Glomerular visceral epithelial cell (primary cell): ENCODE results near the gene CST4.
"Not testable (repeated sequence)": the region's sequence is repeated elsewhere in the genome, so short reads cannot be mapped to it uniquely, and the experiment has no call there.

Experiments used
- DNase-seq: peaks from one replicate; pipeline ENCODE4 v3.0.0-alpha.2; 2016; ENCODE audit errors: extremely low spot score

Gene CST4

GRCh38 chr20:23659989-23660837, 28.6 kb downstream of the CST4 start:
- peak; percentile 59 for DNase-seq

GRCh38 chr20:23659610-23659988, 29.2 kb downstream of the CST4 start:
- DNase-seq = not testable (repeated sequence)

GRCh38 chr20:23658989-23659609, 29.7 kb downstream of the CST4 start:
- peak; percentile 88 for DNase-seq

- no peak for DNase-seq
Observed at GRCh38 chr20:23658336-23658735, 30.5 kb downstream of the CST4 start.

- DNase-seq = no peak
Observed at GRCh38 chr20:23657202-23657601, 31.6 kb downstream of the CST4 start.

- no peak for DNase-seq
Observed at GRCh38 chr20:23656372-23656771, 32.5 kb downstream of the CST4 start.

- DNase-seq = no peak
Observed at GRCh38 chr20:23655491-23656211, 33.2 kb downstream of the CST4 start.

GRCh38 chr20:23654717-23655116, 34.1 kb downstream of the CST4 start:
- DNase-seq = no peak

GRCh38 chr20:23654000-23654399, 34.8 kb downstream of the CST4 start:
- no peak for DNase-seq

GRCh38 chr20:23653400-23653938, 35.4 kb downstream of the CST4 start:
- no peak for DNase-seq

- no peak for DNase-seq
Observed at GRCh38 chr20:23652926-23653325, 35.9 kb downstream of the CST4 start.

- peak; percentile 85 for DNase-seq
Observed at GRCh38 chr20:23652371-23652770, 36.5 kb downstream of the CST4 start.

GRCh38 chr20:23651117-23651516, 37.7 kb downstream of the CST4 start:
- DNase-seq = no peak

- no peak for DNase-seq
Observed at GRCh38 chr20:23649830-23650417, 38.9 kb downstream of the CST4 start.

- DNase-seq = no peak
Observed at GRCh38 chr20:23649242-23649641, 39.6 kb downstream of the CST4 start.

- DNase-seq = no peak
Observed at GRCh38 chr20:23647346-23647745, 41.5 kb downstream of the CST4 start.

GRCh38 chr20:23646106-23646873, 42.5 kb downstream of the CST4 start:
- no peak for DNase-seq

- no peak for DNase-seq
Observed at GRCh38 chr20:23645575-23645974, 43.3 kb downstream of the CST4 start.

GRCh38 chr20:23644164-23644563, 44.7 kb downstream of the CST4 start:
- no peak for DNase-seq

- DNase-seq = no peak
Observed at GRCh38 chr20:23643659-23644058, 45.2 kb downstream of the CST4 start.
